ENCODE data around the gene SND1.

Gene SND1

GRCh38 chr7:127702938-127703337, 50.9 kb downstream of the SND1 start:
- Histone ChIP-seq H3K36me3 (ENCODE audit: control insufficient read depth, low read length) (peaks cover 96% of the 10 kb centered on the region), H3K9me2 (replicated peaks; ENCODE audit: control insufficient read depth, low read length) (no peaks in the 10 kb centered on the region), H3K9me3 (ENCODE audit: control insufficient read depth, insufficient read depth, low read length) (no peaks in the 10 kb centered on the region), H3K4me2 (ENCODE audit: low read length) (no peak overlapping the region), H3F3A (ENCODE audit: control insufficient read depth, insufficient read depth) (peaks cover 9% of the 10 kb centered on the region), H3K4me1 (ENCODE audit: control insufficient read depth, low read length) (no peaks in the 10 kb centered on the region), H3K4me3 (ENCODE audit: low read length) (no peak overlapping the region), H3K27ac (ENCODE audit: low read depth, low read length) (no peak overlapping the region), H3K79me2 (ENCODE audit: control insufficient read depth, low read length) (peaks cover 27% of the 10 kb centered on the region), H3K27me3 (ENCODE audit: control insufficient read depth, low read length) (no peaks in the 10 kb centered on the region), H4K20me1 (ENCODE audit: control insufficient read depth, insufficient read depth, low read depth, low read length) (no peaks in the 10 kb centered on the region)
- TF ChIP-seq CTCF (IDR thresholded peaks at IDR 0.05; ENCODE audit: low read depth, low read length, poor library complexity, severe bottlenecking) (no peak), EZH2phosphoT487 (IDR thresholded peaks at IDR 0.05; ENCODE audit: borderline replicate concordance, low read length) (no peak)

GRCh38 chr7:127704211-127704610, 52.2 kb downstream of the SND1 start:
- Histone ChIP-seq H3K9me2 (replicated peaks; ENCODE audit: control insufficient read depth, low read length) (no peaks in the 10 kb centered on the region), H4K20me1 (ENCODE audit: control insufficient read depth, insufficient read depth, low read depth, low read length) (no peaks in the 10 kb centered on the region), H3K79me2 (ENCODE audit: control insufficient read depth, low read length) (peaks cover 19% of the 10 kb centered on the region), H3K27ac (ENCODE audit: low read depth, low read length) (no peak overlapping the region), H3F3A (ENCODE audit: control insufficient read depth, insufficient read depth) (peaks cover 10% of the 10 kb centered on the region), H3K9me3 (ENCODE audit: control insufficient read depth, insufficient read depth, low read length) (no peaks in the 10 kb centered on the region), H3K27me3 (ENCODE audit: control insufficient read depth, low read length) (no peaks in the 10 kb centered on the region), H3K4me3 (ENCODE audit: low read length) (no peak overlapping the region), H3K4me1 (ENCODE audit: control insufficient read depth, low read length) (no peaks in the 10 kb centered on the region), H3K4me2 (ENCODE audit: low read length) (no peak overlapping the region), H3K36me3 (ENCODE audit: control insufficient read depth, low read length) (peaks cover 96% of the 10 kb centered on the region)
- TF ChIP-seq EZH2phosphoT487 (IDR thresholded peaks at IDR 0.05; ENCODE audit: borderline replicate concordance, low read length), result no peak
- no peak for TF ChIP-seq CTCF (IDR thresholded peaks at IDR 0.05; ENCODE audit: low read depth, low read length, poor library complexity, severe bottlenecking)

- no peaks in the 10 kb centered on the region for H4K20me1 ChIP-seq (ENCODE audit: control insufficient read depth, insufficient read depth, low read depth, low read length)
- peaks cover 14% of the 10 kb centered on the region for H3F3A ChIP-seq (ENCODE audit: control insufficient read depth, insufficient read depth)
- H3K9me3 ChIP-seq (ENCODE audit: control insufficient read depth, insufficient read depth, low read length), result peaks cover 9% of the 10 kb centered on the region; the same call in 1 of the 2 replicates
- no peak overlapping the region for H3K4me3 ChIP-seq (ENCODE audit: low read length)
- no peaks in the 10 kb centered on the region for H3K27me3 ChIP-seq (ENCODE audit: control insufficient read depth, low read length)
- no peaks in the 10 kb centered on the region for H3K4me1 ChIP-seq (ENCODE audit: control insufficient read depth, low read length)
- no peak for TF ChIP-seq CTCF (IDR thresholded peaks at IDR 0.05; ENCODE audit: low read depth, low read length, poor library complexity, severe bottlenecking)
- TF ChIP-seq EZH2phosphoT487 (IDR thresholded peaks at IDR 0.05; ENCODE audit: borderline replicate concordance, low read length), result no peak
- H3K9me2 ChIP-seq (replicated peaks; ENCODE audit: control insufficient read depth, low read length), result no peaks in the 10 kb centered on the region
- H3K4me2 ChIP-seq (ENCODE audit: low read length), result no peak overlapping the region
- peaks cover 96% of the 10 kb centered on the region for H3K36me3 ChIP-seq (ENCODE audit: control insufficient read depth, low read length)
- H3K79me2 ChIP-seq (ENCODE audit: control insufficient read depth, low read length), result peaks cover 7% of the 10 kb centered on the region
- no peak overlapping the region for H3K27ac ChIP-seq (ENCODE audit: low read depth, low read length)
Measured at GRCh38 chr7:127705461-127705959, 53.5 kb downstream of the SND1 start.
